Nucleus accumbens (tissue), 56 donors: ENCODE results near the gene TECPR2.
"Not testable (repeated sequence)": the region's sequence is repeated elsewhere in the genome, so short reads cannot be mapped to it uniquely, and the experiment has no call there.

Source experiments
- DNase-seq, 56 donors: peaks; one replicate each; lab custom pipeline; 2025; lab: John Stamatoyannopoulos, UW

TECPR2 gene

DNA sequence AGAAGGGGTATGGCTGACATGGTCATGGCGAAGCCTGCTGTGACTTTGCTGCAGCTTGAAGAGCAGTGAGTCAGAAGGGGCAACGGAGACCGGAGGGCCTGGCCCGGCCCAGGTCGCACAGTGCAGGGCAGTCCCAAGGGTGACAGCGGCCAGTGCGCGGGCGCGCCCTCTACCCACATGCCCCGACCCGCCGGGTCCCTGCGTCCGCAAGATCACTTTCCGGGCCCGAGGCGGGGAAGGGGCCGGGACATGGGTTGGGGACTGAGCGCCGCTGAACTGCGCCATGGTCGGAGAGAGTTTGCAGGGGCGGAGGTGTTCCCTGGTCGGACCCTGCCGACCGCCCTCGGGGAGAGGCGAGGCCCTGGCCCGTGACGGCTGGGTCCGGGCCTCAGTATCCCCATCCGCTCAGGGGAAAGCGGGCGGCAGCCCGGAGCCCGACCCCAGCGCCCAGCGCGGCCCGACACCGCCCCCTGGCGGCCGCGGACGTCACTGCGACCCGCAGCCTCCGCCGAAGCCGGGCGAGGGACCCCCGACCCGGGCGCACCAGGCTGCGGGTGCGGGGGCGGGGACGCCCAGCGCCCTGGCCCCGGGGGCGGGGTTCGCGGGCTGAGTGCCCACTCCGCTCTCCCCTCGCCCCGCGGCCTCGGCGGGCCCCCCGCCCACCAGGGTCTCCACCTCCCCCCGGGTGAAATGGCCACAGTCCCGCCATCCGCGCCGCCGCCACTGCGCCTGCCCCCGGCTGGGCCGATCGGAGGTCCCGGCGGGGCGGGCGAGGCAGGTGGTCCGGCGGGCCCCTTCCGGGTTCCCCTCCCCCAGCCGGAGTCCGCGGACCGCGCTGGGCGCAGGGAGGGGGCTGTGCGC, 154.0 kb downstream of the TECPR2 start:
- peak in 32 of 56 donors; percentile 13 to 81 (median 46) for DNase-seq

DNA sequence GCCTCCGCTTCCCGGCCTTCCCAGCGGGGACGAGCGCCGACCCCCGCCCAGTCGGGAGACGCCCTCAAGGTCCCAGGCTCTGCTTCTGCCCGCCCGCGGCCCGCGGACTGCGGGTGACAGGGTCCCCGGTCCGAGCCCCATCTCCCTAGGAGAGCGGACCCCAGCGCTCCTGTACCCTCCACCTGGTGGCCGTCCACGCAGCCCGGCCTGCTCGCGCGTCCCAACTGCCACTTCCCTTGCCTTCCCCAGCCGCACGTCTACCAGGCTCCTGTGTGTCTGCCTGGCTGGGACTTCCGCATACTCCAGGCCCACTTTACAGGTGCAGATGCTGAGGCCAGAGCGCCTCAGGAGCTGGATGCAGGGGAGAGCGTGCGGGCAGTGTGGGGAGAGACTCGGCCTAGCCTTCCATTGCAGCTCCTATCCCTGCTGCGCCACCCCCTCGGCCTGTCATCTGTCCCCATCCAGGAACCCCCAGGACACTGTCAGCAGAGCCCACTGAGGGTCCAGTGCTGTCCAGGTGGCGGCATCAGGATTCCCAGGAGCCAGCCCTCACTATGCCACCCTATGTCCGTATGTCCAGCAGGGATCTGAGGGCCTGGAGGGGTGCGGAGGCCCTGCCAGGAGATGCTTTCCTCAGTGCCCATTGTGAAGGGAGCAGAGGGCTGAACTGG, 154.8 kb downstream of the TECPR2 start:
- DNase-seq = no peak

DNA sequence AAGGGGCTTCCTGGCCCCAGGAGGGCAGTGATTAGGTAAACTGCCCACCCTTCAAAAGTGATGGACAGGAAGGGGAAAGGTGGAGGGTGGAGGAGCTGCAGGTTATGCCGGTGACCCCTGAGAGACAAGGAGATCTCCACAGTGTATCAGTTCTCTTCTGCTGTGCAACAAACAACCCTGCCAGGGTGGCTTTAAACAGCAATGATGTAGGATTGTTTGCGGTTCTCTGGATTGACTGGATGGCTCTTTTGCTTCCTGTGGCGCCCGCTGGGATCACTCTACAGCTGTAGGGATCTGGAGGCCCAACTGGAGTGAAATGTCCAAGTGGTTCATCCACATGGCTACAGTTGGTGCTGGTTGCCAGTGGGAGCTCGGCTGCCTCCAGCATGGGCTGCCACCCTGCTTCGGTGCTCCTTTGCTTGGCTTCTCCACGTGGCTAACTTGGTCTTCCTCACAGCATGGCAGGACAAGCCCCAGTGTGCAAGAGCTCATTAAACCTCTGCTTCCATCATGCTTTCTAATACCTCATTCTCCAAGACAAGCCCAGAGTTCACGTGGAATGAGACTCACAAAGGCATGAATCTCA, 155.4 kb downstream of the TECPR2 start:
- DNase-seq = no peak

DNA sequence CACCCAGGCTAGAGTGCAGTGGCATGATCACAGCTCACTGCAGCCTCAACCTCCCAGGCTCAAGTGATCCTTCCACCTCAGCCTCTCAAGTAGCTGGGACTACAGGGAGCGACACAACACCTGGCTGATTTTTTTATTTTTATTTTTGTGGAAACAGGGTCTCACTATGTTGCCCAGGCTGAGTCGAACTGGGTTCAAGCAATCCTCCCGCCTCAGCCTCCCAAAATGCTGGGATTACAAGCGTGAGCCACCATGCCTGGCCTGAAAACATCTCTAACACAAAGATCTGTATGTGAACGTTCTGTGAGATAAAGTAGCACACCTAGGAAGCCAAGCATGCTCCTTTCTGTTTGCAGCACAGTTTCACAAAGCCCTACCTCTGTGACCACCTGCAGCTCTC, 157.0 kb downstream of the TECPR2 start:
- not testable (repeated sequence) for DNase-seq

DNA sequence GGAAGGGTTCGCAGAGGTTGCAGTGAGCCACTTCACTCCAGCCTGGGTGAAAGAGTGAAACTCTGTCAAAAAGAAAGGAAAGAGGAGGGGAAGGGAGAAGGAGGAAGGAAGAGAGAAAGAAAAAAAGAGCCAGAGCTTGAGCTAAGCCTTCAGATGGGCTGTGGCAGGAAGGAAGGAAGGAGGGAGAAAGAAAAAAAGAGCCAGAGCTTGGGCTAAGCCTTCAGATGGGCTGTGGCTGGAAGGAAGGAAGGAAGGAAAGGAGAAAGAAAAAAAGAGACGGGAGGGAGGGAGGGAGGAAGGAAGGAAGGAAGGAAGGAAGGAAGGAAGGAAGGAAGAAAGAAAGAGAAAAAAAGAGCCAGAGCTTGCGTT, 160.4 kb downstream of the TECPR2 start:
- no peak for DNase-seq

DNA sequence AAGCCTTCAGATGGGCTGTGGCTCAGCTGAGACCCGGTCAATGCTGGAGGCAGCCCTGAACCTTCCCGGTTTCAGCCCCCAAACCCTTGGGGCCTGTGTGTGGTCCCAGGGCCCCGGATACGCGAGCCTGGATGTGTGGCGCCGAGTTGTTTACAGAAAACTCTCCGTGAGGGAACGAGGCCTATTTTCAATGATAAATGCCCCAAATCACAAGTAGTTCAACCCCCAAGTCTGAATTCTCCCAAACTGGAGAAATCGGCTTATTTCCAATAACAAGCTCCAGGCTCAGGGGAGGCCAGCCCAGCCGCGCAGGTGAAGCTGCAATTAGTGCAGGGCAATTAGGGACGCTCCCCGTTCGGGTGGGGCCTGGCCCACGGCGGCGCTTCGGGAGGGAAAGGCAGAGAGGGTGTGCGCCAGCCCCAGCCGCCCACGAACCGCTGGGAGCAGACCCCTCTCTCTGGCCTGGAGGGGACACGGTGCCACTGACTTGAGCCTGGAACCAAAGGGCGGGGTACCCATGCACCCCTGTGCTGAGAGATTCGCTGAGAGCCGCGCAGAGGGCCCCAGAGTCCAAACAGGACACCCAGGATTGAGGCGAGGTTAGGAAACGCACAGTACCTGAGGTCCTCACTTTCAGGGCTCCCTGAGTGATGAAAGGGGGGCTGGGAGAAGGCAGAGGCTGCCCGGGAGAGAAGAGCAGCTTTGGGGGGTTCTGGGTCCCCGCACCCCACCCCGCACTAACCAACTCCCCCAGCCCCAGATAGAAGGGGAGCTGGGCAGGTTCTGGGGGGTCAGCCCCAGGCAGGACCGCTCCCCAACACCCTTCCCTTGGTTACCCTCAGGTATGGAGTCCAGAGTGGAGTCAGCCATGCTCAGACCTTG, 161.1 kb downstream of the TECPR2 start:
- no peak for DNase-seq

DNA sequence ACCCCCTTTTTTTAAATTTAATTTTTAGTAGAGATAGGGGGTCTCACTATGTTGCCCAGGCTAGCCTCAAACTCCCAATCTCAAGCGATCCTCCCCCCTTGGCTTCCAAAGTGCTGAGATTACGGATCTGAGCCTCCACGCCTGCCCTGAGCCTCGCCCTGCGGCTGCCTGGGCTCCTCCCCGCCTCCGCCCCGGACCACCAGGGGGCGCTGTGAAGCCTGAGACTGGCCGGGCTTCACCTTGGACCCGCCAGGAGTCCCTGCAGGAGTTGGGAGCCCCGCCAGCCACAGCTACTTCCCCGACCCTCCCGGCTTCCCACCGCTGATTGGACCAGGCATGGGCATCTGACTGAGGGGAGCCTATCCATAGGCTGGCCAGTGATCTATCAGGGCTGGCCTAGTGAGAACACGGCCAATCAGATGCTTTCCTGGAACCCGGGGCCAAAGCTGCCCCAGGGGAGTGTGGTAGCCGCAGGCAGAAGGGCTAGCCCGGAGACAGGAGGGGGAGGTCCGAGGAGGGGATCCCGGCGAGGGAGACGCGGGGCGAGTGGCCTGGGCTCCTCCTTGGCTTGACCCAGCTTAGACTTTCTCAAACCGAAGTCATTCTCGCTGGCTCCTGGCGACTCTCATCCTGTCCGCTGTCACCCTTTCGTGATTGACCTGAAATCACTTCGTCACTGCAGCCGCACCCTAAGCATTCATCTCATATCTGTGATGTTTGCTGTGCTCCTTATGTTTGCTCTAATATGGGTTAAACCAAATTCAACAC, 161.9 kb downstream of the TECPR2 start:
- DNase-seq = peak; percentile 62 to 99 (median 93)

DNA sequence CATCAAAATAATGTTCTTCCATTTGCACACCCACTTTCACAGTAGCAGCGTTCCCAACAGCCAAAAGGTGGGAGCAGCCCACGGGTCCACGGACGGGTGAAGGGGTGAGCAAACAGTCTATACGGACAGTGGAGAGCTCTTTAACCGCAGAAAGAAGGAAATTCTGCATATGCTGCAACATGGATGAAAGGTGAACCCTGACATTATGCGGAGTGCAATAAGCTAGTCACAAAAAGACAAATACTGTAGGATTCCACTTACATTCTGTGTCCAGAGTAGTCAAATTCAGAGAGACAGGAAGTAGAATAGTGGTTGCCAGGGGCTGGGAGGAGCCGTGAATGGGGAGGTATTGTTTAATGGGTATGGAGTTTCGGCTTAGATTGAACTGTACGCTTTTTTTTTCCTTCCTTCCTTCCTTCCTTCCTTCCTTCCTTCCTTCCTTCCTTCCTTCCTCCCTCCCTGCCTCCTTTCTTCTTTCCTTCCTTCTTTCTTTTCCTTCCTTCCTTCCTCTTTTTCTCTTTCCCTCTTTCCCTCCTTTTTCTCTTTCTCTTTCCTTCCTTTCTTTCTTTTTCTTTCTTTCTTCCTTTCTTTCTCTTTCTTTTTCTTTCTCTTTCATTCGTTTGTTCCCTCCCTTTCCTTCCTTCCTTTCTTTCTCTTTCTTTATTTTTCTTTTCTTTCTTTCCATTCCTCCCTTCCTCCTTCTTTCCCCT, 162.6 kb downstream of the TECPR2 start:
- peak in 4 of 56 donors; percentile 49 to 52 (median 50) for DNase-seq

DNA sequence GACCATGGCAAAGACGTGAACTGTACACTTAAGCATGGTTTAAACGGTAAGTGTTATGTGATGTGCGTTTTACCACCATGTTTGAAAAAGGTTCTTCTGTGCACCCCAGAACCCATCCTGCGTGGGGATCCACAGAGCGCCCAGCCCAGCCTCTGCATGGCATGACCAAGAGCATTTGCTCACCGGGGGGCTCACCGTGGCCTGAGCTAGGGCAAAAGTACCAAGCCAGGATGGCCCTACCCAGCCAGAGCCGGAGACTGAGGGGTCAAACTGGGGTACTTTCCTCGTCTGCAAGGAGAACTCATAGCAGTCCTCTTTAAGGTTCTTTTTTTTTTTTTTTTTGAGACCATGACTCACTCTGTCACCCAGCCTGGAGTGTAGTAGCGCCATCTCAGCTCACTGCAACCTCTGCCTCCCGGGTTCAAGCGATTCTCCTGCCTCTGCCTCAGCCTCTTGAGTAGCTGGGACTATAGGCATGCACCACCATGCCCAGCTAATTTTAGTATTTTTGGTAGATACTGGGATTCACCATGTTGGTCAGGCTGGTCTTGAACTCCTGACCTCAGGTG, 163.3 kb downstream of the TECPR2 start:
- no peak for DNase-seq

DNA sequence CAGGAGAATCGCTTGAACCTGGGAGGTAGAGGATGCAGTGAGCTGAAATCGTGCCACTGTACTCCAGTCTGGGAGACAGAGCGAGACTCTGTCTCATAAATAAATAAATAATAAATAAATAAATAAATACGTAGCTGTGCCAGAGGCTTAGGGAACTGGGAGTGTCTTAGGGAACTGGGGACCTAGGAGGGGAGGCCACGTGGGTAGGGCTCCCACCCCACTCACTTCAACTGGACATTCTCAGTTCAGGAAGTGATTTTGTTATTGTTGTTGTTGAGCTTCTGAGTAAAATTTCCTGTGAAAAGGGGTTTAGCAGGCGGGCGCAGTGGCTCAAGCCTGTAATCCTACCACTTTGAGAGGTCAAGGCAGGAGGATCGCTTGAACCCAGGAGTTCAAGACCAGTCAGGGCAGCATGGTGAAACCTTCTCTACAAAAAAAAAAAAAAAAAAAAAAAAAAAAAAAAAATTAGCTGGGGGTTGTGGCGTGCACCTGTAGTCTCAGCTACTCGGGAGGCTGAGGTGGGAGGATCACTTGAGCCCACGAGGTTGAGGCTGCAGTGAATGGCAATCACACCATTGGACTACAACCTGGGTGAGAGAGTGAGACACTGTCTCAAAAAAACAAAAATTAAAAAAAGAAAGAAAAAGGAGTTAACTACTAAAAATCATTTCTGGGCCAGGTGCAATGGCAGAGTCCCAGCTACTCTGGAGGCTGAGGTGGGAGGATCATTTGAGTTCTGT, 165.9 kb downstream of the TECPR2 start:
- no peak for DNase-seq

DNA sequence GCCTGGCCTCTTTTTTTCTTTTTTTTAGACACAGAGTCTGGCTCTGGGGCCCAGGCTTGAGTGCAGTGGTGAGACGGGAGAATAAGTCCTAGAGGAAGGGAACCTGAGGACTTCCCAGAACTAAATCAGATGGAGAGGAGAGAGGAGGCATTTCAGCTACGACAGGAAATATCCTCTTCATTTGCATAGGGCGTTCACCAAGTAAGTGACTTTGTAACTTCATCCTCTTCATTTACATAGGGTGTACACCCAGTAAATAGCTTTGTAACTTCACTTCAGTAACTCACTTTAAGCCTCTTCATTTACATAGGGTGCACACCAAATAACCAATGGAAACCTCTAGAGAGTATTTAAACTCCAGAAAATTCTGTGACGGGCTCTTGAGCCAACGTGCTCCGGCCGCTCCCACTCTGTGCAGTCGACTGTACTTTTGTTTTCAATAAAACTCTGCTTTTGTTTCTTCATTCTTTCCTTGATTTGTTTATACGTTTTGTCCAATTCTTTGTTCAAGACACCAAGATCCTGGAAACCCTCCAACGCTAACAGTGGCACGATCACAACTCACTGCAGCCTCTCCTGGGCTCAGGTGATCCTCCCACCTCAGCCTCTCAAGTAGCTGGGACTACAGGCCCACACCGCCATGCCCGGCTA, 168.2 kb downstream of the TECPR2 start:
- no peak for DNase-seq

DNA sequence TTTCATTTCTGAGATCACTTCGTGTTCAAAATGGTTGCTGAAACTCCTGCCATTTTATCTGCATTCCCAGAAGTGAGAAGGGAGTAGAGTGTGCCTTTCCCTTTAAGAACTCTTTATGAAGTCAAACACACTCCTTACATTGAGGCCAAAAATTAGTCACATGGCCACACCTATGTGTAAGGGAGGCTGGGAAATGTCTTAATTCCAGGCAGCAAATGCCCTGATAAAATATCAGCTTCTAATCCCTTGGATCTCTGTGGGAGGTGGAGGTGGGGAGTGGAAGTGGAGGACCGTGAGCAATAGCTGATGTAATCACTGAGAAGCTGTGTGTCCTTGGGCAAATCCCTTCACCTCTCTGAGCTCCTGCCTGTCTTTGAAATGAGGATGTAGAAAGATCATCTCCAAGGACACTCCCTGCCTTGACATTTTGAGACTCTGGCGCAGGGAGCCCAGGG, 169.5 kb downstream of the TECPR2 start:
- no peak for DNase-seq

DNA sequence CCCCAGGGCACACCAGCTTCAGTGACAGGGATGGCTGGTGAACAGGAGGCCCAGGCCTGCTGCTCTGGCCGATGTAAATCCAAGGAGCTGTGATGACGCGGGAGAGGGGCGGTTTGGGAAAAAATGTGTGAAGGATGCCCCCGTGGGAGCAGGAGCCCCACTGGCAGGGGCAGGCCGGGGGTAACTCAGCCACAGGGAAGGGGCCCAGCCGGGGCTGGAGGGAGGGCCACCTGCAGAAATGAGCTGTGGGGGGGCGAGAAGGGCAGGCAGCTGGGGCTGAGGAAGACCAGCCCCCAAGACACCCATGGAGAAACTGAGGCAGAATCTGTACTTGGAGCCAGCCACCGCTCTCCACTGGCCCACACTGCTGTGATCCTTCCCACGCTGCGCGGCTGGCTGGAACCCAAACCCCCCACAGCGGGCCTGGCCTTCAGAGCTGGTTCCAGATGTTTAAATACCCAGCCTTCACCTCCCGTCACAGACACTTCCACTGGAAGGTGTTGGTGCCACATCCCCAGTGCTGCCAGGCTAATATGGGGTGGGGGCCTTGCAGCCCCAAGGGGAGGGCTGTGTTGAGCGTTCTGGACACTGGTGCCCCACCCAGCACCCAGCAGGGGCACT, 175.3 kb downstream of the TECPR2 start:
- no peak for DNase-seq

DNA sequence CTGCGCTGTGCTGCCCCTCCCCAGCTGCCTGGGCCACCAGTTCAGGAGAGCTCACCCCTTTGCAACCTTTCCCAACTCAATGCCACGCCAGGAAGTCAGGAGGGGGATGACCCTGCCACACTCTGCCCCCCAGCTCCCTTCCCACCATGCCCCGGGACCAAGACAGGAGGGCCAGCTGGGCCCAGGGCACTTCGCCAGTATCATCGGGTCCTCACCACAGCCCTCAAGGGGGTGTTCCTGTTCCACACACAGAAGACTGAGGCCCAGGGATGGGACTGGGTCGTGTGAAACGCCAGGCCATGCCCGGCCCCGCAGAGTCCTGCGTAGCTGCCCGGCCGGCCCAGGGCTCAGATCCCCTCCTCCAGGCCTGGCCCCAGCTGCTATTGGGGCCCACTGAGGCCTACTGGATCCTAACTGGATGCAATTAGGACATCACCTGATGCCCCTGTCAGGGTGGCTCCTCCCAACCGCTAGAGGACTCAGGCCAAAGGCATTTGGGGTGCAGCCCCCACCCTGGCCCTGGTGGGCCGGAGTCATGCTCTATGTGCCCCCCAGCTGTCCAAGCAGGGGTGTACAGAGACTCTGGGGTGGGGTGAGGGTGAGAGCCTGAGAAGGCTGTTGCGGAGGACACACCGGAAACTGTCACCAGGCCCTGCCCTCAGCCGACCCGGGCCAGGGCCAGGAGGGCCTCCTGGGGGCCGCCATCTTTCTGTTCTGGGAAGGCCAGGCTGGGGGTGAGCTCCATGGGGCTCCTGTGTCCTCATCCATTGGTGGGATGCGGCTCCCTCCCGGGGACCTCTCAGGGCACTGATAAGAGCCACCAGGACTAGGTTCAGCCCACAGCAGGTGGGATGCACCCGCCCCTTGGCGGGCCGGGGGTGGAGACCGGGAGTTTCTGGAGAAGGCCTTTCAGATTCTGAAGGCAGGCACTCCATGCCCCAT, 176.1 kb downstream of the TECPR2 start:
- DNase-seq = no peak

DNA sequence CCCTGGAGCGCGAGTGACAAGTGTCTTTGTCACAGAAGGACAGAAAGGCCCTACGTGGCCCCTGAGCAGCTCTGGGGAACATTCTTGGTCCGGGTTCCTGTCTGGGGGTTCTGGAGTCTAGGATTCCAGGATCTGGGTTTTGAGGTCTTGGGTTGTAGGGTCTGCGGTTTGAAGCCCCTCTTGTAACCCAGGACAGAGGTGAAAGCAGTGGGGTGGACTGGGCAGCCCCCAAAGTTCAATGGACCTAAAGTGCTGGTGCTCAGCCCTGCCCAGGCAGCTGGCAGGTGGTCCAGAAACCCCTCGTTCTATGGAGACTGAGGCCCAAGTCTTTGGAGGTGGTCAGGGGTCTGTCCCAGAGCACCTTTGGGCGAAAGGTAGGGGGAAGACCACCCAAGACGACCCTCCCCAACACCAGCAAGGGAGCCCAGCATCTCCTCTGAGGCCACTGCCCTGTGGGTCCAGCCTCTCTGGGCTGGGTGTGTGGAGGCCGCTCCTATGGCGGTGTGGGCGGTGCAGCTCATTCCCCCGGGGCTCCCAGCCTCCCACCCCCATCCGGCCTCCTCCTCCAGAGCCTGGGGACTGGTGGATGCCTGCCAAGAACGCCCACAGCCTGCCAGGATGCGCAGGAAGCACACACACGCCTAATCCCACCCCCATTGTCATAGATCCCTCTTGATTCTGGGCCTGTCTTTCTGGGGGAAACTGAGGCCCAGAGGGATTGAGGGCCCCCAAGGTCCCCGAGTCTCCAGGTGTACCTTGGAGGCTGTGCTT, 177.0 kb downstream of the TECPR2 start:
- no peak for DNase-seq
